Endothelial cell (in vitro differentiated cells): ENCODE measurements around the gene PCDH1. TPM values are rescaled to one million over a fixed set of nuclear protein-coding genes. Genes with fewer than 3 reads are reported as not detected.

Experiments used
- DNase-seq: peaks from one replicate; pipeline ENCODE4 v3.0.0; 2021; ENCODE audit warnings: low spot score
- H3K27ac Mint-ChIP-seq: one replicate; pipeline ENCODE4 v1.8.0; 2021; ENCODE audit warnings: mixed read lengths, inconsistent platforms; ENCODE audit not compliant: unreplicated experiment
- H3K27me3 Mint-ChIP-seq: one replicate; pipeline ENCODE4 v1.8.0; 2021; ENCODE audit warnings: mild to moderate bottlenecking, moderate library complexity, mixed read lengths, inconsistent platforms; ENCODE audit not compliant: unreplicated experiment
- H3K36me3 Mint-ChIP-seq: one replicate; pipeline ENCODE4 v1.8.0; 2021; ENCODE audit warnings: mild to moderate bottlenecking, low read depth, mixed read lengths, inconsistent platforms; ENCODE audit not compliant: unreplicated experiment
- H3K4me1 Mint-ChIP-seq: one replicate; pipeline ENCODE4 v1.8.0; 2021; ENCODE audit warnings: mild to moderate bottlenecking, mixed read lengths, inconsistent platforms; ENCODE audit not compliant: unreplicated experiment
- H3K4me3 Mint-ChIP-seq: one replicate; pipeline ENCODE4 v1.8.0; 2021; ENCODE audit warnings: mild to moderate bottlenecking, mixed read lengths, inconsistent platforms; ENCODE audit not compliant: unreplicated experiment
- H3K9me3 Mint-ChIP-seq: one replicate; pipeline ENCODE4 v1.8.0; 2021; ENCODE audit warnings: mixed read lengths, inconsistent platforms; ENCODE audit not compliant: unreplicated experiment
- CTCF ChIP-seq: fragments of 200-600 bp; sonication (generic); IDR thresholded peaks from one replicate; pipeline ENCODE4 v1.5.0; 2021; ENCODE audit warnings: antibody characterized with exemption; ENCODE audit not compliant: unreplicated experiment
- total RNA-seq: library from RNA; stranded (reverse); fragmentation: NEBNext Ultra II Directional; extraction: Animal tissue kit (Norgen Biotek cat#: 25700); gene quantifications from one replicate; pipeline ENCODE4 v1.2.1, GENCODE V29; 2021; ENCODE audit not compliant: unreplicated experiment

PCDH1 gene
- total RNA-seq, 1 donor from 2014 or later = 140 TPM

DNA sequence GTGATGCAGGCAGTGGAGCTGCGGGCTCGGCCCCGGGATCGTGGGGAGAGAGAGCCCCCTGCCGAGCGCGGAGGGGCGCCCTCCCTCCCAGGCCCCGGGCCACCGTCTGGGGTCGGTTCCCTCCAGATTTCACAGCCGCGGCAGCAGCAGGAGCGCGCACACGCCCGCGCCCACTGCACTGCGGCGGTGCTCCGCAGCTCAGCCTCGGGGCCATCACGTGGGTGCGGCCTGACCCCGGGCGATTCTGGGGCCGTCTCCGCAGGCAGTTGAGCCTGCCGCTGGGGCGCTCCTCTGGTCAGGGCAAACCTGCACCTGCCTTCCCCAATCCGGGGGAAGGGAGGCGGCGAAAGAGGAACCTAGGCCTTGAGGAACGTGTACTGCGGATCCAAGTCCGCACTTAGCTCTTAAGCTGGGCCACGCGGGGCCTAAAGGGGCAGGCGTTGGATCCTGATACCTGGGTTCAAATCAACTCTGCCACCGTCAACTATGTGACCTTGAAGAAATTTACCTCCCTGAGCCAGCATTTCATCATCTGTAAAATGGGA lies 36.1 kb upstream of the PCDH1 start:
- Mint-ChIP-seq H3K4me3 (no peak overlapping the region), H3K27ac (no peak overlapping the region), H3K36me3 (no peaks in the 10 kb centered on the region), H3K9me3 (no peaks in the 10 kb centered on the region), H3K27me3 (peaks cover 9% of the 10 kb centered on the region), H3K4me1 (peaks cover 15% of the 10 kb centered on the region)
- no peak for TF ChIP-seq CTCF
- peak; percentile 59 for DNase-seq

DNA sequence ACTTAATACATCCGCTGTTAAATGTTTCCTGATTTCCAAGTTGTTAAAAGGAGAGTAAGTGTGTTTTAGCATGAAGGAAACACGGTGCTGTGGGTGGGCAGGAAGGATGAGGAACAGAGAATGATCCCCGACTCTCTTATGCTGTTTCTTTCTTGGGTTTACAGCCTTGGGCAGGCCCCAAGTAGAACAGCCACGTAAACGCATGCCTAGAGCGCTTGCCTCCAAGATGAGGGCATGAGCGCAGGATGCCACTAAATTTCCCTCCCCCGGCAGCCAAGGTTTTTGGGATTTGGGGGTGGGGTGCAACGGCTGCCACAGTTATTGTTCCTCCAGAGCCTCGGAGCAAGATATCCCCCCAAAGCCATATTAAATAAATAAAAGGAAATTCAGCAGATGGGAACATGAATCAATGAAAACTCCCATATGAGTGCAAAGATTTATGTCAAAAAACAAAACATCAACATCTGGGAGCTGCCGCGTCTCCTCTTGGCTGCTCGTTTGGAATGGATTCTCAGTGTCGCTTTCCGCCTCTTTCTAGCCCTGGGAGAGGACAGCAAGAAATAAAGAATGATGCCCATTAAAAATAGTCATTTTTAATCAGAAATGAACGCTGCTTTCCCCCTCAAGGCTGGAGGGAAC lies 35.5 kb upstream of the PCDH1 start:
- H3K36me3 Mint-ChIP-seq = no peaks in the 10 kb centered on the region
- peak; percentile 11 for TF ChIP-seq CTCF
- no peak overlapping the region for H3K4me3 Mint-ChIP-seq
- no peak for DNase-seq
- H3K27ac Mint-ChIP-seq = no peak overlapping the region
- no peaks in the 10 kb centered on the region for H3K9me3 Mint-ChIP-seq
- peaks cover 15% of the 10 kb centered on the region for H3K4me1 Mint-ChIP-seq
- peaks cover 9% of the 10 kb centered on the region for H3K27me3 Mint-ChIP-seq

DNA sequence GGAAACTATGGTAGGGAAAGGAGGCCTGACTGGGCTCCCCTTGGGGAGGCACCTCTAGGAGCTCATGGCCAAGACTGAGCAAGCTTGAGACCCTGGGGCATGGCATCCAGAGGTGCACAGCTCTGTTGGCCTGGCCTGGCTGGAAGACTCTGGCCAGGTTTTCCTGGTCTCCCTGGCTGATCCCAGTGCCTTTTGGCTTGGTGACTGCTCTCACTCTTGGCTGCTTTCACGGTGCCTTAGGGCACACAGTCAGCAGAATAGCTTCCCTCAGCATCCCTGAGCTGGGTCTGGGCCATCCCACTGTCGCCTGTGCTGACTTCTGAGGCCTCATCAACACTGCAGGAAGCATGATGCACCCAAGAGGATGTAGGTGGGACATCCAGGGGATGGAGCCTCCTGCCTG lies 32.1 kb upstream of the PCDH1 start:
- peaks cover 7% of the 10 kb centered on the region for H3K27me3 Mint-ChIP-seq
- peaks cover 13% of the 10 kb centered on the region for H3K4me1 Mint-ChIP-seq
- no peak overlapping the region for H3K4me3 Mint-ChIP-seq
- H3K9me3 Mint-ChIP-seq = no peaks in the 10 kb centered on the region
- H3K36me3 Mint-ChIP-seq = no peaks in the 10 kb centered on the region
- no peak for TF ChIP-seq CTCF
- DNase-seq = no peak
- no peak overlapping the region for H3K27ac Mint-ChIP-seq

DNA sequence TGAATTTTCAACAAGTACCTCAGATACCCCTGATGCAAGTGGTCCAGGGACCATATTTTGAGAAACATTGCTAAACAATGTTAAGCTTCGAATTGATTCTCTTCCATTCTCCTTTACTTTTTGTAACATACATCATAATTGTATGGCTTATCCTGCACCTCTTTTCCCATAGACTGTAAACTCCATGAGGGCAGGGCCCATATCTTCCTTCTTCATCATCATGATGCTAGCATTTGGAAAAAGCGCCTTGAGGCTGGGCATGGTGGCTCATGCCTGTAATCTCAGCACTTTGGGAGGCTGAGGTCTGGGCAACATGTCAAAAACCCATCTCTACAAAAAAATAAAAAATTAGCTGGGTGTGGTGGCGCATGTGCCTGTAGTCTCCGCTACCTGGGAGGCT lies 31.0 kb upstream of the PCDH1 start:
- TF ChIP-seq CTCF = no peak
- H3K27ac Mint-ChIP-seq = no peak overlapping the region
- no peak for DNase-seq
- no peaks in the 10 kb centered on the region for H3K9me3 Mint-ChIP-seq
- no peak overlapping the region for H3K4me3 Mint-ChIP-seq
- H3K27me3 Mint-ChIP-seq = peaks cover 7% of the 10 kb centered on the region
- peaks cover 13% of the 10 kb centered on the region for H3K4me1 Mint-ChIP-seq
- H3K36me3 Mint-ChIP-seq = no peaks in the 10 kb centered on the region

DNA sequence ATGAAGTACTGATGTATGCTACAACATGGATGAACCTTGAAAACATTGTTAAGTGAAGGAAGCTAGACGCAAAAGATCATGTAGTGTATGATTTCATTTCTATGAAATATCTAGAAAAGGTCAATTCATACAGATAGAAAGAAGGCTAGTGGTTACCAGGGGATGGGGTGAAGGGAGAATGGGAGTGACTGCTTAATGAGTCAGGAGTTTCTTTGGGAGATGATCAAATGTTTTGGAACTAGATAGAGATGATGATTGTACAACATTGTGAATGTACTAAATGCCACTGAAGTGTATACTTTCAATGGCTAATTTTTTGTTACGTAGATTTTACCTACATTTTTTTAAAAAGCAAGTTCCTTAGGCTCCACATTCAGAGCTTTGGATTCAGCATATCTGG lies 30.6 kb upstream of the PCDH1 start:
- peaks cover 12% of the 10 kb centered on the region for H3K4me1 Mint-ChIP-seq
- H3K27ac Mint-ChIP-seq = no peak overlapping the region
- H3K36me3 Mint-ChIP-seq = no peaks in the 10 kb centered on the region
- TF ChIP-seq CTCF = no peak
- H3K9me3 Mint-ChIP-seq = no peaks in the 10 kb centered on the region
- no peak for DNase-seq
- peaks cover 7% of the 10 kb centered on the region for H3K27me3 Mint-ChIP-seq
- H3K4me3 Mint-ChIP-seq = no peak overlapping the region
